HEK293 (cell line): ENCODE results near the gene NFKBIE.

ENCODE experiments used
- OSR2 ChIP-seq: fragments of 450-650 bp; formaldehyde crosslinking; IDR thresholded peaks from 2 replicates; pipeline ENCODE4 v1.5.1; 2016; ENCODE audit warnings: missing biosample characterization, missing genetic modification characterization
- SALL2 ChIP-seq: fragments of 450-650 bp; formaldehyde crosslinking; IDR thresholded peaks from 2 replicates; pipeline ENCODE4 v1.5.0; 2017; ENCODE audit warnings: missing biosample characterization, mild to moderate bottlenecking, missing genetic modification characterization, borderline replicate concordance
- TCF7L2 ChIP-seq: IDR thresholded peaks from 2 replicates; pipeline ENCODE4 v1.6.1; 2011; ENCODE audit warnings: low read depth, mild to moderate bottlenecking, inconsistent platforms, low read length, moderate library complexity, borderline replicate concordance
- ZNF132 ChIP-seq: fragments of 450-650 bp; formaldehyde crosslinking; IDR thresholded peaks from 2 replicates; pipeline ENCODE4 v1.5.1; 2017; ENCODE audit warnings: missing biosample characterization, missing genetic modification characterization, borderline replicate concordance
- ZNF16 ChIP-seq: fragments of 450-650 bp; formaldehyde crosslinking; IDR thresholded peaks from 2 replicates; pipeline ENCODE4 v1.5.1; 2016; ENCODE audit warnings: low read depth, missing biosample characterization, missing genetic modification characterization
- ZNF174 ChIP-seq: fragments of 450-650 bp; formaldehyde crosslinking; IDR thresholded peaks from 2 replicates; pipeline ENCODE4 v1.5.0; 2017; ENCODE audit warnings: missing biosample characterization, mild to moderate bottlenecking, missing genetic modification characterization
- ZNF274 ChIP-seq, 2 experiments: fragments of 200-500 bp in 1 of 2; fragments of 450-650 bp in 1 of 2; sonication (Bioruptor generic) in 1 of 2; formaldehyde crosslinking in 1 of 2; IDR thresholded peaks; 2 replicates each; pipeline versions ENCODE4 v1.5.1 to v1.6.1; 2014 to 2016; ENCODE audit warnings: borderline replicate concordance in 1 of 2, inconsistent platforms in 1 of 2, low read length in 1 of 2, missing biosample characterization in 1 of 2, missing genetic modification characterization in 1 of 2
- ZNF629 ChIP-seq: fragments of 450-650 bp; formaldehyde crosslinking; IDR thresholded peaks from 2 replicates; pipeline ENCODE4 v1.5.1; 2017; ENCODE audit warnings: missing biosample characterization, missing genetic modification characterization
- ZNF707 ChIP-seq: fragments of 450-650 bp; formaldehyde crosslinking; IDR thresholded peaks from 2 replicates; pipeline ENCODE4 v1.5.1; 2016; ENCODE audit warnings: missing biosample characterization, missing genetic modification characterization
- TF ChIP-seq, protein P1 (sequence below): fragments of 450-650 bp; formaldehyde crosslinking; IDR thresholded peaks from 2 replicates; pipeline ENCODE4 v1.5.1; 2016; ENCODE audit warnings: missing biosample characterization, missing genetic modification characterization
- TF ChIP-seq, protein P2 (sequence below): fragments of 450-650 bp; formaldehyde crosslinking; IDR thresholded peaks from 2 replicates; pipeline ENCODE4 v1.5.1; 2016; ENCODE audit warnings: missing biosample characterization, missing genetic modification characterization
- TF ChIP-seq, protein P3 (sequence below): fragments of 450-650 bp; formaldehyde crosslinking; IDR thresholded peaks from 2 replicates; pipeline ENCODE4 v1.5.0; 2017; ENCODE audit warnings: missing biosample characterization, missing genetic modification characterization, borderline replicate concordance
- TF ChIP-seq, protein P4 (sequence below): IDR thresholded peaks from 2 replicates; pipeline ENCODE4 v1.6.1; 2011; ENCODE audit warnings: mild to moderate bottlenecking, low read depth, low read length, borderline replicate concordance

DNA sequence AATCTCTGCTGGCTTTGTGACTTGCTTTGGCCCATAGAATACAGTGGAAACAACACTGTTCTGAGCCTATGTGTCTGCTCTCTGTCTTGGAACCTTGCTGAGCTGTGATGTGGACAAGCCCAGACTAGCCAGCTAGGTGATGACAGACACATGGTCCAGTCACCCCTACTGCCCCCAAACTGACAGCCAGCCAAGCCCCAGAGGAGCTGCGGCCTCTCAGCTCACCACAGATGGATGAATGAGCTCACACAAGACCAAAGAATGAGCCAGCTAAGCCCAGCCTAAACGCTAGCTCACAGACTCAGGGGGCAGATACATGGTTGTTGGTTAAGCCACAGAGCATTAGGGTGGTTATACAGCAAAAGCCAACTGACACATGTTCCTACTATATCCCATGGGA lies 43.7 kb upstream of the NFKBIE start:
- TF ChIP-seq ZNF629 (tag by site-specific recombination) (no peak), ZNF707 (tag by site-specific recombination) (no peak), SALL2 (tag by site-specific recombination) (no peak), ZNF274 (IDR thresholded peaks at IDR 0.05; ENCODE audit: low read length) (no peak), ZNF274 (tag by site-specific recombination; IDR thresholded peaks at IDR 0.05; ENCODE audit: borderline replicate concordance) (no peak), ZNF132 (tag by site-specific recombination) (no peak), TCF7L2 (no peak), ZNF16 (tag by site-specific recombination) (no peak), ZNF174 (no peak), OSR2 (tag by site-specific recombination) (no peak)
- TF ChIP-seq, protein P1, sequence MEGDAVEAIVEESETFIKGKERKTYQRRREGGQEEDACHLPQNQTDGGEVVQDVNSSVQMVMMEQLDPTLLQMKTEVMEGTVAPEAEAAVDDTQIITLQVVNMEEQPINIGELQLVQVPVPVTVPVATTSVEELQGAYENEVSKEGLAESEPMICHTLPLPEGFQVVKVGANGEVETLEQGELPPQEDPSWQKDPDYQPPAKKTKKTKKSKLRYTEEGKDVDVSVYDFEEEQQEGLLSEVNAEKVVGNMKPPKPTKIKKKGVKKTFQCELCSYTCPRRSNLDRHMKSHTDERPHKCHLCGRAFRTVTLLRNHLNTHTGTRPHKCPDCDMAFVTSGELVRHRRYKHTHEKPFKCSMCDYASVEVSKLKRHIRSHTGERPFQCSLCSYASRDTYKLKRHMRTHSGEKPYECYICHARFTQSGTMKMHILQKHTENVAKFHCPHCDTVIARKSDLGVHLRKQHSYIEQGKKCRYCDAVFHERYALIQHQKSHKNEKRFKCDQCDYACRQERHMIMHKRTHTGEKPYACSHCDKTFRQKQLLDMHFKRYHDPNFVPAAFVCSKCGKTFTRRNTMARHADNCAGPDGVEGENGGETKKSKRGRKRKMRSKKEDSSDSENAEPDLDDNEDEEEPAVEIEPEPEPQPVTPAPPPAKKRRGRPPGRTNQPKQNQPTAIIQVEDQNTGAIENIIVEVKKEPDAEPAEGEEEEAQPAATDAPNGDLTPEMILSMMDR (tag by site-specific recombination) = no peak
- TF ChIP-seq, protein P2, sequence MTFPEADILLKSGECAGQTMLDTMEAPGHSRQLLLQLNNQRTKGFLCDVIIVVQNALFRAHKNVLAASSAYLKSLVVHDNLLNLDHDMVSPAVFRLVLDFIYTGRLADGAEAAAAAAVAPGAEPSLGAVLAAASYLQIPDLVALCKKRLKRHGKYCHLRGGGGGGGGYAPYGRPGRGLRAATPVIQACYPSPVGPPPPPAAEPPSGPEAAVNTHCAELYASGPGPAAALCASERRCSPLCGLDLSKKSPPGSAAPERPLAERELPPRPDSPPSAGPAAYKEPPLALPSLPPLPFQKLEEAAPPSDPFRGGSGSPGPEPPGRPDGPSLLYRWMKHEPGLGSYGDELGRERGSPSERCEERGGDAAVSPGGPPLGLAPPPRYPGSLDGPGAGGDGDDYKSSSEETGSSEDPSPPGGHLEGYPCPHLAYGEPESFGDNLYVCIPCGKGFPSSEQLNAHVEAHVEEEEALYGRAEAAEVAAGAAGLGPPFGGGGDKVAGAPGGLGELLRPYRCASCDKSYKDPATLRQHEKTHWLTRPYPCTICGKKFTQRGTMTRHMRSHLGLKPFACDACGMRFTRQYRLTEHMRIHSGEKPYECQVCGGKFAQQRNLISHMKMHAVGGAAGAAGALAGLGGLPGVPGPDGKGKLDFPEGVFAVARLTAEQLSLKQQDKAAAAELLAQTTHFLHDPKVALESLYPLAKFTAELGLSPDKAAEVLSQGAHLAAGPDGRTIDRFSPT (tag by site-specific recombination) = no peak
- TF ChIP-seq, protein P3, sequence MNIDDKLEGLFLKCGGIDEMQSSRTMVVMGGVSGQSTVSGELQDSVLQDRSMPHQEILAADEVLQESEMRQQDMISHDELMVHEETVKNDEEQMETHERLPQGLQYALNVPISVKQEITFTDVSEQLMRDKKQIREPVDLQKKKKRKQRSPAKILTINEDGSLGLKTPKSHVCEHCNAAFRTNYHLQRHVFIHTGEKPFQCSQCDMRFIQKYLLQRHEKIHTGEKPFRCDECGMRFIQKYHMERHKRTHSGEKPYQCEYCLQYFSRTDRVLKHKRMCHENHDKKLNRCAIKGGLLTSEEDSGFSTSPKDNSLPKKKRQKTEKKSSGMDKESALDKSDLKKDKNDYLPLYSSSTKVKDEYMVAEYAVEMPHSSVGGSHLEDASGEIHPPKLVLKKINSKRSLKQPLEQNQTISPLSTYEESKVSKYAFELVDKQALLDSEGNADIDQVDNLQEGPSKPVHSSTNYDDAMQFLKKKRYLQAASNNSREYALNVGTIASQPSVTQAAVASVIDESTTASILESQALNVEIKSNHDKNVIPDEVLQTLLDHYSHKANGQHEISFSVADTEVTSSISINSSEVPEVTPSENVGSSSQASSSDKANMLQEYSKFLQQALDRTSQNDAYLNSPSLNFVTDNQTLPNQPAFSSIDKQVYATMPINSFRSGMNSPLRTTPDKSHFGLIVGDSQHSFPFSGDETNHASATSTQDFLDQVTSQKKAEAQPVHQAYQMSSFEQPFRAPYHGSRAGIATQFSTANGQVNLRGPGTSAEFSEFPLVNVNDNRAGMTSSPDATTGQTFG = no peak
- TF ChIP-seq, protein P4, sequence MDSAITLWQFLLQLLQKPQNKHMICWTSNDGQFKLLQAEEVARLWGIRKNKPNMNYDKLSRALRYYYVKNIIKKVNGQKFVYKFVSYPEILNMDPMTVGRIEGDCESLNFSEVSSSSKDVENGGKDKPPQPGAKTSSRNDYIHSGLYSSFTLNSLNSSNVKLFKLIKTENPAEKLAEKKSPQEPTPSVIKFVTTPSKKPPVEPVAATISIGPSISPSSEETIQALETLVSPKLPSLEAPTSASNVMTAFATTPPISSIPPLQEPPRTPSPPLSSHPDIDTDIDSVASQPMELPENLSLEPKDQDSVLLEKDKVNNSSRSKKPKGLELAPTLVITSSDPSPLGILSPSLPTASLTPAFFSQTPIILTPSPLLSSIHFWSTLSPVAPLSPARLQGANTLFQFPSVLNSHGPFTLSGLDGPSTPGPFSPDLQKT = no peak
